GM20431 (cell line): ENCODE results near the gene RBL2.
"Not testable (repeated sequence)": the region's sequence is repeated elsewhere in the genome, so short reads cannot be mapped to it uniquely, and the experiment has no call there.

Experiments
- in situ Hi-C: fragments of 300-500 bp; cut with MseI, MboI; formaldehyde crosslinking; loops from one replicate; pipeline ENCODE4 v1.15.0; 2020; ENCODE audit warnings: low sequenced_read_pairs; ENCODE audit not compliant: unreplicated experiment

Gene RBL2

DNA sequence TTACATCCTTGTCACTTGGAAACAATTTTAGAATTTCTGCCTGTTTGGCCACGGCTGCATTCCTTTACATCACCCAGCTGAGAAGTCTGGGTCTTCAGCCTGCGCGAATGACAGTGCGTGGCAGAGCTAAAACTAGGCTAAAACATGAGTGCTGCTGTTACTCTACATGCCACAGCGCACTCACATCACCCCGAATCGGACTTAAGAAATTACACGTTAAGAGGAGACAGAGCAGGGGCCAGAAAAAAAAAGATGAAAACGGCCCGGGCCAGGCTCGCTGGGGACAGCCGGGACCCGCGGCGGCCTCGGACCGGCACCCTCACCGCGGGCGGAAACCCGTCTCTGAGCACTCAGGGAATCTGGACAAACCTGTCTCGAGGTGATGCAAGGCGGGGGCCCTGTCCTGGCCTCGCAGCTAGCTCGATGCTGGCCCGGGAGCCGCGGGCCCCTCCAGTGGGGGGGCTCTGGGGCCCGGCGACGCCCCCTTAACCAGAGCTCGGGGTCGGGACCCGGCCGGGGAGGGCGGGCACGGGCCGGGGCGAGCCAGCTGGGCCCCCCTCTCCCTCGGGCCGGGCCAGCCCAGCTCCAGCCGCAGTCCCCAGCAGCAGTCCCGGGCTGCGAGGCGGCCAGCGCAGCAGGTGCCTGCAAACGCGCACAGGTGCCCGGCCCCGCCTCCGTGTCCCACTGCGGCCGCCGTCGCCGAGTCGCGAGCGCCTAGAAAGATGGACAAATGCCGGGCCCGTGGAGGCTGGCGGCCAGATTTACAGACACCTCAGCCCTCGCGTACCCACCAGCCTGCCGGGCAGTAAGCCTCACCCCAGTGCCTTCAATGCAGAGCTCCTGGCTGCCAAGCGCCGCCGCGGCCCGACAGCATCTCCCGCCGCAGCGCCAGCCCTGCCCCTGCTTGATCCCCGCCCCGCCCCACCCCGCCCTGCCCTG lies 68.3 kb downstream of the RBL2 start, which contains the start of gene AKTIP:
Gene AKTIP, minus strand, starts transcription at position 879 of the 939 bp plus-strand sequence. CDS start 2,950 bp downstream, outside the sequence.
- in situ Hi-C loops, result no loop called here

DNA sequence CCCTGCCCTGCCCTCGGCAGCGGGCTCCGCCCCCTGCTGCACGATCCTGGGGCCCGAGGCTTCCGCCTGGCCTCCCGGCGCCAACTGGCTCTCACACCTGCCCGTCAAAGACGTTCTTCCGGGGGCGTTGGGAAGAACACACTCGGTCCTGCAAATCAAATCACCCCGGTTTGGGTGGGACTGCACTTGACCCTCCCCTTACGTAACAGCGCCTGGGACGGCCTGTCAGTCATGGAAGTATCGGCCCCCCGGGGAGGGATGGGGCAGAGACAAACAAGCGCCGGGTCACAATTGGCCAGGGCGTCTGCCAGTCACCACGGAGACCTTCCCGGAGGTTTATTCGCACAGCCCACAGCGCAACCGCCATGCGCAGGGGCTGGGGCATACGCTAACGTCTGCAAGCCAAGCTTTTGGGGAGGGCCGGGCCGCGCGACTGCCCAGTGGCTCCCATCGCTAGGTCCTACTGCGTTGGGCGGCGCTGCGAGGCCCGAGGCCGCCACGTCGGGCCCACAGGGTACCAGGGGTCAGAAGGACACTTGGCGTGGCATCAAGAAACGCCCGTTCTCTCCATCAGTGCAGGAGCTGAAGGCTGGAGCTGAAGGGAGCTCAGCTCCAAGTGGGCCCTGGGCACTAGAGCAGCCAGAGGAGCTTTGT lies 69.1 kb downstream of the RBL2 start:
- in situ Hi-C loops, result no loop called here

DNA sequence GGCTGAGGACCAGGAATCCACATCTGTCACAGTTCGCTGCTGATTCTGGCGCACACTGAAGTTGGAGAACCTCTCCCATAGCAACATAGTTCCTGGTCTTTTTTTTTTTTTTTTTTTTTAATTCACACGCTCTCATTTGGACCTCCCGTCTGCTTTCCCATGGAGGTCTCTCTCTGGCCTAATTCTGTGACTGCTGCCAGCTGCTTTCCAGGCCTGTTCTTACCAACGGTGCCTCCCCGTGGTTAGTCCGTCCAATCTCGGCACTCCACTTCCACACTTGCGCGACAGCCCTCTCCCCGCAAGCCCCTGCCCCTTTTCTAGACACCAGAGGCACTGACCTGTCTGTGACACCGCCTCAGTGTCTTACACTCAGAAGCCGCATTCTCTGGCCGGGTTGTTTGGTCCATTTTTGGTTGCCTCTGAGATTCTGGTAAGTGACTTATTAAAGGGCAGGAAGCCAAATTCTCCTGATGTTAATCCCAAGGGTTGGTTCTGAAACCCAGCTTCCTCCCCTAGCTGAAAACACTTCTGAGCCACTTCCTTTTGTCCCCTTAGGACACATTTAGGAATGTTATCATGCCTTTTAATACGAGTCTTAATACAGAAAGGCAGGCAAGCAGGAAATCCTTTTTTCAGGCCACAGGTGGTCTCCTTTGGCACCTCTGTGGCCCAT lies 69.9 kb downstream of the RBL2 start:
- in situ Hi-C loops, result no loop called here

DNA sequence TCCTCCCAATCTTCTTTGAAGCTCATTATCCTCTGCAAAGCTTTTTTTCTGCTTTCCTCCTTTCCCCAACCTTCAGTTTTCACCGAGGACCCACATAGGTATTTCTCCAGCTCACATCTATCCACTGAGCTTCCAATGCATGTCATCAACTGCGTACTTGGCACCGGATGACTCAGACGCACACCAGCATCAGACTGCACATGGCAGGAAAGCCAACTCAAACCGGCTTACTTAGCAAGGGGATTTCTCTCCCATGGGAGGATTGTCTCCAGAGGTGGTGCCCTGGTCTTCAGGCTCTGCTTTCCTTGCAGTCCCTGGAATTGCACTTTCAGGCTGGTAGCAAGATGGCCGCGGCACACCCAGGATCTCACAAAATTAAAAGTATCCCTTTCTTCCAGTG lies 70.4 kb downstream of the RBL2 start:
- in situ Hi-C loops, result no loop called here

DNA sequence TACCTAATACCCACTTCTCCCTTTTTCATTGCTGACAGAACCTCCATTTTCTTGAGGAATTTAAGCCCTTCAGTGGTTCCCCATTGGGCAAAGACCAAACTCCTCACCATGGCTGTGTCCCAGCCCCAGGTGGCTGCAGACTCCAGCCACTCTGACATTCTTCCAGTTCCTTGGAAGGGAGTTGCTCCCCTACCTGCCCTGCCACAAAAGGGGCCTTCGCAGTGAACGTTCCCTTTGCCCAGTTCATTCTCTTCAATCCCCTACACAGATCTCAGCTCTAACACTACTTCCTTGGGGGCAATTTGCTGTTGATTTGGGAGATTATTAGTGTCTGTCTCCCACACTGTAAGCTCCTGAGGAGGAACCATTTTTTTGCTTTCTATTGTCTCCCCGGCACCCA lies 72.0 kb downstream of the RBL2 start:
- in situ Hi-C loops, result no loop called here

DNA sequence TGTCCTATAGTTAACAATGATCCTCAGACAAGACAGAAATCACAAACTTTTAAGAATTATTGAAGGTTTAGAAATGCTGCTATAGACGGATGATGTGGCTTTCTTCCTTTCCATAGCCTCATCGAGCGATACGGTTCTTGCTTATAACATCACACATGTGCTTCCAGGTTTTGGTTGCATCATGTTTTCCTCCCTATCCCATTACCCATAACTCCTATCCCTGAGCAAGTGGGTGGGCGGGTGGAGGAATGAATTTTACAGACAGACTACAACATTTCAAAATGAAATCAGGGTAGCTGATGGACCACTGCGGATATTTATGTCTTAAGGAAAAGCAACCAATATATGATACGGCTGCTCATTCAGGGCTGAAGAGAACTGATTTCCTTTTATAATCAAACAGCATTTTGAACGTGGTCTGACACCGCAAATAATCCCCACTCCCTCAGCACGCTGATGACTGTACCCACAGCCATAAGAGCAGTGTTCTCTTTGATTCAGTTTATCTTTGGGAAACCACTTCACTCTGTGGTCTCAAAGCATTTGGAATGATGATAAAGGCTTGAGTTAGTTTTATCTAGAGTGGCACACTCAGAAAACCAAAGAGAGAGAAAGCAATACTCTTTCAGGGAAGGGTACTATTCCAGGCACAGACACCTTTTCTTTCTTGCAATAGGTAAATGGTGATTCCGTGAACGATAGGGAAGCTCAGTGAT lies 73.4 kb downstream of the RBL2 start:
- in situ Hi-C loops, result no loop called here

DNA sequence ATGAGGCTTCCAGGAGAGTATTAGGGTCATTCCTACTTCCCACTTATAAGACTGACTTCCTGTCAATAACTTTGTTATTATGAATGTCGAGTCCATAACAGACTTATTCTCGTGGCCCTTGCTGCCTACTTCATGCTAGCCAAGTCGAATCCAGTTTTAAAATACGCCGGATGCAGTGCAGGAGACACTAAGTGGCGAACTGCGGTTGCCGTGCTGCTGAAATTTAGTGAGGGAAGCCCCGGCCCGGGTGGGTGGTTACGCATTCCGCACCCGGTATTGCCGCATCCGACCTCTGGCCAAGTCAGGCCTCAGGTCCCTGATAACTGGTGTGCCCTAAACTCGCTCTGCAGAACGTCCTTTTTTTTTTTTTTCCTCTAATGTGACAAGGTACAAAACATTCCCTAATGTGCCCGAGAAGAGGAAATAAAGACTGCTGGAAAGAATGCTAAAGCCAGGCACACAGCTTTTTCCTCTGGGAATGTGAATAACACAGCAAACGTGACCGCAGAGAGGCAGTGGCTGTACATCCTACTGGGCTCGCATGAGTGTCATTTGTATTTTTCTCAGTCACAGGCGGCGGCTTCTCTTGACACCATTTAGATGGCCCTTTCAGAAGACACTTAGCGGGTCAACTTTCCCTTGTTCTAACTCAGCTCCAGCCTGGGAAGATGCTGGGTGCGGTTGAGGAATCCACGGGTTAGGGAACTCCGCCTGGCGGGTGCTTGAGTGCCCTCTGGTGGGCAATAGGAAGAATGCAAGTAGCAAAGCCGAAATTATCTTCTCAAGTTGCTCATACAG lies 75.8 kb downstream of the RBL2 start:
- in situ Hi-C loops, result no loop called here

DNA sequence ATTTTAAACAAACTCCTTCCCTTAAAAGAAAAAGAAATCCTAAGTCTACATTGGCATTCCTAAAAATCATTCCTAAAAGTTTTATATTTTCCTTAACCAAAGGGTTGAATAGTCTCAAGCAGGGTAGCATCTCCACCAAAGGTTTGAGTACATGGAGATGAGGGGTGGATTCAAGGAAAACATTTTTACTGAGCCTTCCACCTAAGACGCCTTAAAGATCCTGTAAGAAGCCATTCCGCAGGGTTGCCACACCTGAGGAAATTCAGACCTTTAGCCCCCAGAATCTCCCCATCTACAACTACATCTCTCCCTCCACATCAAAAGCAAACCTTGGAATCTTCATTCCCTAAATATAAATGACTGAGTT lies 76.4 kb downstream of the RBL2 start:
- in situ Hi-C loops, result no loop called here

DNA sequence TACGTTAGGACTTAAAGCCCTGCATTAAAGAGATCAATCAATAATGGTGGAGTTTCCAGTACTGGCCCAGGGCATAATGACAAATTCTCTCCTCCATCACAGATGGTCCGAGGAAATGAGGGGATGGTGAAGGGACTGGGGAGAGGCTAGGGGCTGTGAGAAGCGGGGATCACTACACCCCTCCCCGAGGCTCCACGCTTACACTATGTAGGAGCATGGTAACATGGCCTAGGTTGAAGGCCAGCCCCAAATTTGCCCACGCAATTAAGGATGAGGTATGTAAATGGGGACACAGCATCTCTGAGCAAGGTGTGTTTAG lies 76.8 kb downstream of the RBL2 start:
- in situ Hi-C loops, result no loop called here

DNA sequence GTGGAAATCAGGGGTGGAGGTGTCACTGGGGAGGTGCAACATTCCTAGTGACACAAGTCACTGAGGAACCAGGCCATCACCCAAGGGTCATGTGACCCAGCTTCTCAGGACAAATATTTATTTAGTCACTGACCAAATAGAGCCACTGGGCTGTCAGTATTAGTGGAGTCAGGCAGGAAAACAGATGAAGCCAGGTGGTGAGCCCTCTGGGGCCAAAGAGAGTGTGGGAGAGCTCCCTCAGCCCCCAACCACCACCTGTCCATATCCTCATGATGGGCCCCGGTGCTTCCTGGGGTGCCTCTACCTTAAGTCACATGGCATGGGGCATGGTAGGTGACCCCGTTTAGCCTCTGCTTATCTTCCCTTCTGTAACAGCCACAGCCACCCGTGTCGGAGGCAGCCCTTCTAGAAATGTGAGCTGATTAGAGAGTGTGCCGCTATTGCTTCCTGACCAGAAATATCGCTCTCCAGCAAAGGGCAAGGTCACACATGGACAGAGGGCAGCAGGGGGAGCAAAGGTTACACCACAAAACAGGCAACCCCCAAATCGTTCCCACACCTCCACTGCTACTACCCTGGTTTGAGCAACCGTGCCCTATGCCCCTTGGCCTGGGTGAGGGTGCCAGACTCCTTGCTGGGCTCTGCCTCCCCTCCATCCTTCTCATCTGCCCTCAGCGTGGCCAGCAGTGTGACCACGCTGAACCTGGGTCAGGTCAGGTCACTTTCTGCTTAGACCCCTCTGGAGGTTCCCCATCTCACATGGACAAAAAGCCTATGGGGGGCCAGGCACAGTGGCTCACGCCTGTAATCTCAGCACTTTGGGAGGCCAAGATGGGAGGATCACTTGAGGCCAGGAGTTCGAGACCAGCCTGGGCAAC lies 77.4 kb downstream of the RBL2 start:
- in situ Hi-C loops, result no loop called here

DNA sequence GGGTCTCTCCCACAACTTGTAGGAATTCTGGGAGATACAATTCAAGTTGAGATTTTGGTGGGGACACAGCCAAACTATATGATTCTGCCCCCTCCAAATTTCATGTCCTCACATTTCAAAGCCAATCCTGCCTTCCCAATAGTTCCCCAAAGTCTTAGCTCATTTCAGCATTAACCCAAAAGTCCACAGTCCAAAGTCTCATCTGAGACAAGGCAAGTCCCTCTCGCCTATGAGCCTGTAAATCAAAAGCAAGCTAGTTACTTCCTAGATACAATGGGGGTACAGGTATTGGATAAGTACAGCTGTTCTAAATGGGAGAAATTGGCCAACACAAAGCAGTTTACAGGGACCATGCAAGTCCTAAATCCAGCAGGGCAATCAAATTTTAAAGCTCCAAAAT lies 78.5 kb downstream of the RBL2 start:
- in situ Hi-C loops, result not testable (repeated sequence)

DNA sequence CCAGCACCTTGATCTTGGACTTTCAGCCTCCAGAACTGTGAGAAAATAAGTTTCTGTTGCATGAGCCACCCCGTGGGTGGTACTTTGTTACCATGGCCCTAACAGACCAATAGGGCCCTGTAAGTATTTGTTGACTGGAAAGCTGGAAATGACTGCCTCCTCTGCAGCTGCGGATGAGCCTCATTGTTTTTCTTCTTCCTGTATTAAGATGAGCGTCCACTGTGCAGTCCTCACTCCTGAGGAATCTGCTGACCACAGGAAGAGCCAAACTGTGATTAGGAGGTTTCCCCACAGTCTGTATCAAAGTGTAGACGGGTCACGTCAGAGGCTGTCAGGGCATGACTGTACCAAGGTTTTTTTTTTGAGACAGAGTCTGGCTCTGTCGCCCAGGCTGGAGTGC lies 81.0 kb downstream of the RBL2 start:
- in situ Hi-C loops, result no loop called here

DNA sequence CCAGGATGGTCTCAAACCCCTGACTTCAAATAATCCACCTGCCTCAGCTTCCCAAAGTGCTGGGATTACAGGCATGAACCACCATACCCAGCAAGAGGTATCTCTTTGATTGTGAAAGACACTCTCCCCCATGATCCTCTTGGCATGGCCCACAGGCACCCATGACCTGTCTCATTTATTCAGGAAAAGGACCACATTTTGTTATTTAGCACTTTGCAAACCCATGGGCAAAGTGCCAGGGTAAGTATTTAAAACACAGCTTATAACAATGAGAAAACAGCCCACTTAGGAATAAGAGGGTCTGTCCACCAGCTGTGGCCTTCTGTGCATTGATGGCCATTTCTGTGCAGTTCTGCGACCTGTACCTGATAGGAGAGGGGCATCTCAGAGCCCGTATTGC lies 81.5 kb downstream of the RBL2 start:
- in situ Hi-C loops, result no loop called here

DNA sequence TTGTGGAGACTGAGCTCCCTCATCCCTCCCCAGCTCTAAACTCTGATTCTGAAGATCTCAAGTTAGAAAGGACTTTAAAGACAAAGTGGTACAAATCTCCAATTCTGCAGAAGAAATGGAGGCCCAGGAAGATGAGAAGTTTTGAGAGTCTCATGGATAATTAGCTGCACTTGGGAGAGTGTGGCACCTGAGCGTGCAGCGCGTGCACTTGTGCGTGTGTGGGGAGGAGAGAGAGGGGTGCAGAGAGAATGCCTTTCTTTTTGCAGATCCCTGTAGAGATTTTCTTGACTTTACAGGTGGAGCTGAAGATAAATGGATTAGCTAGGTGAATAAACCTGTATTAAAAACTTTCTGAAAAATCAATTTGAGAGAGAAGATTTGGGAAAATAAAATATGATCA lies 83.6 kb downstream of the RBL2 start:
- in situ Hi-C loops, result no loop called here

DNA sequence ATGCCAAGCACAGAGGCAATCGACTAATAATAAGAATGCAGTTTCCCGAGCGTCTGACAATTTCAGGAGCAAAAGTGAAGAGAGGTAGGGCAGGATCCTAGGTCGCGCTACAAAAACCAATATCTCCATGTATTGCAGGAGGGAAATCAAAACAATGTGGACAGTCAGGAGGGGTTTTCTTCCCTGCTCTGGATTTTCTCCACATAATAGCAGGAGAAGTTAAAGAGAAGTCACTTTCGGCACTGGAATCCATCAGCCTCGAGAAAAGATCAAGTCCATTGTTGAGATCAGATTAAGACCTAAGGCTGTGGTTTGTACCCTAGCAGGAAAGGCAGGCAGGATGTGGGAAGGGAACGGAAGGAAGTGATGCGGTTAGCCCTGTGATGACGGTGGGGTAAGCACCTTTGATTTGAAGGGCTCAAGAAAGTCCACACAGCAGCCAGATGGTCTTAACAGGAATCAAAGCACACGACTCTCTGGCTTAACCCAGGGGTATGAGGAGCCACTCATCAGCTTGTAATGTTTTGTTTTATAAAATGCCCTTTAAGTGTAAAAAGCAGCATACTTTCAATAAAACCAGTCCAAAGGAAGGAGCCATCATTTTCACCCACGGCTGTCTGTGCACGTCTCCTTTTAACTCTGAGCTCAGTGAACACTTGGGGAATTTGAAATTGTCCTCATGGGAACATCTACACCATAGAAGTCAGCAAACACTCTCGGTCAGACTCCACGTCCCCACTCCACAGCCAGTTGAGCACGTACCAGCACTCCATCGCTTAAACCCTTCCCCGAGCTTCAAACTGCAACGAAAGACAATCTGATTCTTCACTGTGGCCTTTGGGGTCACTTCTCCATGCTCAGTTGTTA lies 84.5 kb downstream of the RBL2 start:
- in situ Hi-C loops, result no loop called here

DNA sequence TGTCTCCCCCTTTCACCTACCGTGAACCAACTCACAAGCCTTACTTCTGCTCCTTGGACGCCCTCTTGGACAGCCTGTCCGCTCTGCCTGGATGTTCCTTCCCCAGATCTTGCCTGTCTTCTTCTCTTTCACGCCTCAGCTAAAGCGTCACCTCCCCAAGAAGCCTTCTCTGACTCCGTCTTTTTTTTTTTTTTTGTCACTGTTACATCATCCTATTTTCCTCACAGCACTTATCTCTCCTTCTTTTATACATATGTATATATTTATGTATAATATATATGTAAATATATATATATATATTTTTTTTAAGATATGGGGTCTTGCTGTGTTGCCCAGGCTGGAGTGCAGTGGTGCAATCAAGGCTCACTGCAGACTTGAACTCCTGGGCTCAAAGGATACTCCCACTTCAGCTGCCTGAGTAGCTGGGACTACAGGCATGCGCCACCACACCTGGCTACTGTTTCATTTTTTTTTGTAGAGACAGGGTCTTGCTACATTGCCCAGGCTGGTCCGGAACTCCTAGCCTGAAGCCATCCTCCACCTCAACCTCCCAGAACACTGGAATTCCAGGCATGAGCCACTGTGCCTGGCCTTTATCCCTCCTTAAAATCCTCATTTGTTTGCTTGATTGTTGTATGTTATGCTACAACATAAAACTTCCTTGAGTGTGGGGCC lies 85.3 kb downstream of the RBL2 start:
- in situ Hi-C loops, result no loop called here

DNA sequence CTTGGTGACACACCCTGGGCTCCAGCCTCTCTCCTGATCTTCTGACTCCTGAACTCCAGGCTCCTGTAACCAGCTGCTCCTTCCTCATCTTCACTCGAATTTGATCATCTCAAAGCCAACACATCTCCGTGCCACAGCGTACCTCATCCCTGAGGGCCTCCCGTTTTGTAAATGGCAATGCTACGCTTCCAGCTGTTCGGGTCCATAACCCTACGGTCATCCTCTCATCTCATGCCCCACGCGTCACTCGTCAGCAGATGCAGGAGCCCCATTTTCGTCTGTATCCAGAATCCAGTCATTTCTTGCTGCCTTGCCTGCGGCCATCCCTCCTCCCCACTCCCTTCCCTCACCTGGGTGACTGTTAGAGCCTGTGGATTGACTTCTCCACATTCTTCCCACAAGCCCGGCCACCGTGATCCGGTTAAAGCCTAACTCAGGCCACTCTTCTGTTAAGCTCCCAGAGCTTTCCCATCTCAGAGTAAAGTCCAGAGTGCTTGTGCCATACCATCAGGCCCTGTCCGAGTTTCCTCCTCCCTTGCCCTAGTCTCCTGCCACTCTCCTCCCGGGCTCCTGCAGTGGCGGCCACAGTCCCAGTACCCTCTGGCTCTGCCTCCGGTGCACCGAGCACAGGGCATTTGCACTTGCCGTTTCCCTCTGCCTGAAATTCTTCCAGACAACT lies 89.0 kb downstream of the RBL2 start:
- in situ Hi-C loops, result no loop called here
